Mesendoderm (in vitro differentiated cells): ENCODE measurements around the gene FRMPD4.
A peak's percentile ranks its signal among the peaks of the same experiment; 100 is the strongest.
"Not testable (repeated sequence)": the region's sequence is repeated elsewhere in the genome, so short reads cannot be mapped to it uniquely, and the experiment has no call there.

Source experiments
- DNase-seq: peaks from one replicate; pipeline ENCODE4 v3.0.0; 2013
- H2AK5ac ChIP-seq: 2 replicates; pipeline ENCODE4 v1.6.1; 2013; ENCODE audit warnings: low read length, inconsistent platforms
- H2BK120ac ChIP-seq: 2 replicates; pipeline ENCODE4 v1.6.1; 2013; ENCODE audit warnings: low read depth, mild to moderate bottlenecking, low read length, moderate library complexity, mixed read lengths
- H2BK15ac ChIP-seq: replicated peaks from 2 replicates; pipeline ENCODE4 v1.6.1; 2013; ENCODE audit warnings: low read depth, mild to moderate bottlenecking, moderate library complexity
- H2BK5ac ChIP-seq: 2 replicates; pipeline ENCODE4 v1.6.1; 2013; ENCODE audit warnings: low read length, inconsistent platforms
- H3K18ac ChIP-seq: 2 replicates; pipeline ENCODE4 v1.6.1; 2013; ENCODE audit warnings: mild to moderate bottlenecking, low read length, mixed read lengths
- H3K23ac ChIP-seq: one replicate; pipeline ENCODE4 v1.6.1; 2013; ENCODE audit warnings: low read length
- H3K27ac ChIP-seq: 2 replicates; pipeline ENCODE4 v1.5.1; 2013; ENCODE audit warnings: low read depth, mild to moderate bottlenecking, inconsistent platforms, low read length, moderate library complexity
- H3K27me3 ChIP-seq: 2 replicates; pipeline ENCODE4 v1.6.1; 2013; ENCODE audit warnings: low read length, control low read depth, mild to moderate bottlenecking, inconsistent platforms; ENCODE audit not compliant: insufficient read depth, poor library complexity
- H3K36me3 ChIP-seq: 2 replicates; pipeline ENCODE4 v1.6.1; 2013; ENCODE audit warnings: low read length, inconsistent platforms; ENCODE audit not compliant: control insufficient read depth, insufficient read depth
- H3K4ac ChIP-seq: one replicate; pipeline ENCODE4 v1.6.1; 2013; ENCODE audit warnings: low read depth, mild to moderate bottlenecking, low read length, moderate library complexity
- H3K4me1 ChIP-seq: 2 replicates; pipeline ENCODE4 v1.6.1; 2013; ENCODE audit warnings: low read depth, low read length, inconsistent platforms; ENCODE audit not compliant: control insufficient read depth
- H3K4me2 ChIP-seq: 2 replicates; pipeline ENCODE4 v1.6.1; 2013; ENCODE audit warnings: low read length
- H3K4me3 ChIP-seq: 2 replicates; pipeline ENCODE4 v1.5.1; 2013; ENCODE audit warnings: mild to moderate bottlenecking, low read length
- H3K56ac ChIP-seq: one replicate; pipeline ENCODE4 v1.6.1; 2013; ENCODE audit warnings: low read length
- H3K79me1 ChIP-seq: 2 replicates; pipeline ENCODE4 v1.6.1; 2013; ENCODE audit warnings: low read length, inconsistent platforms
- H3K79me2 ChIP-seq: 2 replicates; pipeline ENCODE4 v1.6.1; 2013; ENCODE audit warnings: mild to moderate bottlenecking, low read length; ENCODE audit not compliant: control insufficient read depth, insufficient read depth
- H3K9ac ChIP-seq: 2 replicates; pipeline ENCODE4 v1.6.1; 2013; ENCODE audit warnings: low read length, inconsistent platforms
- H4K5ac ChIP-seq: one replicate; pipeline ENCODE4 v1.6.1; 2013; ENCODE audit warnings: low read length
- H4K8ac ChIP-seq: one replicate; pipeline ENCODE4 v1.6.1; 2013; ENCODE audit warnings: low read depth, mild to moderate bottlenecking, control low read depth, low read length, moderate library complexity
- WGBS: extraction: QIAGEN DNeasy Blood & Tissue Kit; methylation state at CpG from one replicate; pipeline ENCODE4 v1.1.7; 2013; ENCODE audit warnings: low lambda C conversion rate, missing lambda C conversion rate; ENCODE audit not compliant: insufficient coverage; ENCODE audit errors: extremely low coverage; 5-methylcytosine and 5-hydroxymethylcytosine counted together

The FRMPD4 gene

GRCh38 chrX:12497832-12498591, 359.7 kb downstream of the FRMPD4 start:
- Histone ChIP-seq H3K79me1 (no peaks in the 10 kb centered on the region), H3K79me2 (no peaks in the 10 kb centered on the region), H3K4me2 (no peak overlapping the region), H3K36me3 (no peaks in the 10 kb centered on the region), H3K27me3 (no peaks in the 10 kb centered on the region), H4K5ac (no peak overlapping the region), H3K56ac (no peak overlapping the region), H3K9ac (no peak overlapping the region), H2BK120ac (no peak overlapping the region), H3K23ac (no peak overlapping the region), H3K4me3 (no peak overlapping the region), H3K4me1 (no peaks in the 10 kb centered on the region), H3K4ac (no peak overlapping the region), H4K8ac (no peak overlapping the region), H3K18ac (no peak overlapping the region), H3K27ac (no peak overlapping the region), H2BK15ac (no peak overlapping the region), H2BK5ac (no peak overlapping the region), H2AK5ac (no peak overlapping the region)
- DNase-seq, result peak; percentile 31
- no CpG with 5 or more reads among the region's 8 CpGs for WGBS

- H3K4ac ChIP-seq, result no peak overlapping the region
- no peak overlapping the region for H4K8ac ChIP-seq
- no peak overlapping the region for H3K18ac ChIP-seq
- H3K79me1 ChIP-seq, result no peaks in the 10 kb centered on the region
- no peak for DNase-seq
- H3K79me2 ChIP-seq, result no peaks in the 10 kb centered on the region
- H2BK120ac ChIP-seq, result no peak overlapping the region
- H3K27ac ChIP-seq, result no peak overlapping the region
- H4K5ac ChIP-seq, result no peak overlapping the region
- H3K23ac ChIP-seq, result no peak overlapping the region
- H3K4me2 ChIP-seq, result no peak overlapping the region
- no peak overlapping the region for H3K9ac ChIP-seq
- no CpG with 5 or more reads among the region's 3 CpGs for WGBS
- no peak overlapping the region for H2AK5ac ChIP-seq
- no peak overlapping the region for H3K4me3 ChIP-seq
- no peaks in the 10 kb centered on the region for H3K27me3 ChIP-seq
- no peak overlapping the region for H2BK5ac ChIP-seq
- no peaks in the 10 kb centered on the region for H3K36me3 ChIP-seq
- no peaks in the 10 kb centered on the region for H3K4me1 ChIP-seq
- H3K56ac ChIP-seq, result no peak overlapping the region
- no peak overlapping the region for H2BK15ac ChIP-seq
Measured at GRCh38 chrX:12505127-12505526, 366.9 kb downstream of the FRMPD4 start.

- not testable (repeated sequence) for H3K9ac ChIP-seq, H2AK5ac ChIP-seq, H2BK15ac ChIP-seq, H2BK5ac ChIP-seq, H3K56ac ChIP-seq, H4K8ac ChIP-seq, H3K27ac ChIP-seq, H3K79me1 ChIP-seq, H3K23ac ChIP-seq, H3K4me3 ChIP-seq, H3K4me2 ChIP-seq, H3K36me3 ChIP-seq, H3K79me2 ChIP-seq, H2BK120ac ChIP-seq, H3K4me1 ChIP-seq, DNase-seq, H3K4ac ChIP-seq, H3K27me3 ChIP-seq, H3K18ac ChIP-seq, H4K5ac ChIP-seq
- WGBS, result no CpG with 5 or more reads among the region's 2 CpGs
Measured at GRCh38 chrX:12515384-12515783, 377.1 kb downstream of the FRMPD4 start.

GRCh38 chrX:12526306-12526705, 388.0 kb downstream of the FRMPD4 start:
- H3K56ac ChIP-seq, result no peak overlapping the region
- no peak overlapping the region for H3K18ac ChIP-seq
- no CpG with 5 or more reads among the region's 5 CpGs for WGBS
- no peak overlapping the region for H3K23ac ChIP-seq
- no peaks in the 10 kb centered on the region for H3K79me2 ChIP-seq
- H2BK5ac ChIP-seq, result no peak overlapping the region
- H3K79me1 ChIP-seq, result no peaks in the 10 kb centered on the region
- no peak overlapping the region for H3K4me3 ChIP-seq
- H3K27me3 ChIP-seq, result no peaks in the 10 kb centered on the region
- no peak overlapping the region for H3K27ac ChIP-seq
- no peaks in the 10 kb centered on the region for H3K36me3 ChIP-seq
- no peak overlapping the region for H2BK15ac ChIP-seq
- no peak overlapping the region for H4K8ac ChIP-seq
- H3K9ac ChIP-seq, result no peak overlapping the region
- no peak overlapping the region for H3K4ac ChIP-seq
- H4K5ac ChIP-seq, result no peak overlapping the region
- H2AK5ac ChIP-seq, result no peak overlapping the region
- no peak overlapping the region for H3K4me2 ChIP-seq
- peak; percentile 18 for DNase-seq
- H2BK120ac ChIP-seq, result no peak overlapping the region
- H3K4me1 ChIP-seq, result no peaks in the 10 kb centered on the region

GRCh38 chrX:12538096-12538495, 399.8 kb downstream of the FRMPD4 start:
- H4K5ac ChIP-seq, H3K56ac ChIP-seq, H3K18ac ChIP-seq, H3K79me1 ChIP-seq, H2BK15ac ChIP-seq, H2BK120ac ChIP-seq, H3K4ac ChIP-seq, H3K4me3 ChIP-seq, H3K27me3 ChIP-seq, H4K8ac ChIP-seq, H3K79me2 ChIP-seq, DNase-seq, H2BK5ac ChIP-seq, H3K27ac ChIP-seq, H3K36me3 ChIP-seq, H3K4me1 ChIP-seq, H3K23ac ChIP-seq, H2AK5ac ChIP-seq, H3K9ac ChIP-seq, H3K4me2 ChIP-seq: not testable (repeated sequence)
- no CpG with 5 or more reads among the region's 11 CpGs for WGBS

GRCh38 chrX:12542251-12542650, 404.0 kb downstream of the FRMPD4 start:
- no CpG with 5 or more reads among the region's 3 CpGs for WGBS
- not testable (repeated sequence) for DNase-seq, H2BK5ac ChIP-seq

More at GRCh38 chrX:12542251-12542650, 404.0 kb downstream of the FRMPD4 start:
- not testable (repeated sequence) for H4K5ac ChIP-seq, H3K27me3 ChIP-seq, H3K27ac ChIP-seq, H3K56ac ChIP-seq, H3K23ac ChIP-seq, H3K4ac ChIP-seq, H3K79me1 ChIP-seq, H4K8ac ChIP-seq, H2BK120ac ChIP-seq, H2AK5ac ChIP-seq, H2BK15ac ChIP-seq, H3K36me3 ChIP-seq, H3K4me1 ChIP-seq, H3K4me3 ChIP-seq, H3K4me2 ChIP-seq, H3K79me2 ChIP-seq, H3K18ac ChIP-seq, H3K9ac ChIP-seq
